HepG2 (cell line): Measurements from ENCODE around the gene NBPF3. TPM values are rescaled to one million over a fixed set of nuclear protein-coding genes. Genes with fewer than 3 reads are reported as not detected.

Experiments used
- BRD4 ChIP-seq: sonication (generic); formaldehyde crosslinking; IDR thresholded peaks from 2 replicates; pipeline ENCODE4 v1.4.0; 2020; ENCODE audit warnings: missing genetic modification reagents
- CAMTA2 ChIP-seq: sonication (generic); formaldehyde crosslinking; IDR thresholded peaks from 2 replicates; pipeline ENCODE4 v1.4.0; 2020; ENCODE audit warnings: mild to moderate bottlenecking, missing genetic modification reagents, borderline replicate concordance
- DBP ChIP-seq: sonication (generic); formaldehyde crosslinking; IDR thresholded peaks from 2 replicates; pipeline ENCODE4 v1.4.0; 2020; ENCODE audit warnings: missing genetic modification reagents; ENCODE audit errors: not compliant biosample characterization
- DMAP1 ChIP-seq: IDR thresholded peaks from 2 replicates; pipeline ENCODE4 v1.6.1; 2016
- E2F5 ChIP-seq: sonication (generic); formaldehyde crosslinking; conservative IDR thresholded peaks from 2 replicates; pipeline ENCODE4 v1.4.0; 2020; ENCODE audit warnings: missing genetic modification reagents
- KLF13 ChIP-seq: sonication (generic); formaldehyde crosslinking; IDR thresholded peaks from 2 replicates; pipeline ENCODE4 v1.4.0; 2020; ENCODE audit warnings: mild to moderate bottlenecking, missing genetic modification reagents
- MAFK ChIP-seq, 2 experiments: IDR thresholded peaks in 1 of 2; conservative IDR thresholded peaks in 1 of 2; 2 replicates each; pipeline ENCODE4 v1.6.1; 2011; ENCODE audit warnings: improper control_type of control experiment in 2 of 2, low read length in 2 of 2
- MAX ChIP-seq: IDR thresholded peaks from 2 replicates; pipeline ENCODE4 v1.6.1; 2012; ENCODE audit warnings: inconsistent platforms
- MIXL1 ChIP-seq: IDR thresholded peaks from 2 replicates; pipeline ENCODE4 v1.6.1; 2016
- NCOA2 ChIP-seq: sonication (generic); formaldehyde crosslinking; IDR thresholded peaks from 2 replicates; pipeline ENCODE4 v1.8.0; 2022; ENCODE audit warnings: inconsistent platforms
- NR0B2 ChIP-seq: sonication (generic); formaldehyde crosslinking; IDR thresholded peaks from 2 replicates; pipeline ENCODE4 v1.4.0; 2020; ENCODE audit warnings: mild to moderate bottlenecking, missing genetic modification reagents
- PATZ1 ChIP-seq: sonication (generic); formaldehyde crosslinking; IDR thresholded peaks from 2 replicates; pipeline ENCODE4 v1.4.0; 2020; ENCODE audit warnings: missing genetic modification reagents
- POLR2AphosphoS2 ChIP-seq: IDR thresholded peaks from 2 replicates; pipeline ENCODE4 v1.6.1; 2011; ENCODE audit warnings: low read depth, low read length, improper control_type of control experiment
- SIX4 ChIP-seq: sonication (generic); formaldehyde crosslinking; IDR thresholded peaks from 2 replicates; pipeline ENCODE4 v1.4.0; 2020; ENCODE audit warnings: missing genetic modification reagents
- SP1 ChIP-seq, 2 experiments: fragments of 450-650 bp in 1 of 2; sonication (generic) in 1 of 2; formaldehyde crosslinking in 1 of 2; IDR thresholded peaks; 2 replicates each; pipeline versions ENCODE4 v1.4.0 to v1.6.1; 2016 to 2020; ENCODE audit warnings: missing genetic modification reagents in 1 of 2
- TP53 ChIP-seq: sonication (generic); formaldehyde crosslinking; conservative IDR thresholded peaks from 2 replicates; pipeline ENCODE4 v1.4.0; 2020; ENCODE audit warnings: missing genetic modification reagents
- ZBTB39 ChIP-seq: sonication (generic); formaldehyde crosslinking; IDR thresholded peaks from 2 replicates; pipeline ENCODE4 v1.5.0; 2020; ENCODE audit warnings: missing genetic modification reagents
- ZNF274 ChIP-seq: sonication (generic); formaldehyde crosslinking; IDR thresholded peaks from 2 replicates; pipeline ENCODE4 v1.5.1; 2020; ENCODE audit warnings: mild to moderate bottlenecking, missing genetic modification reagents
- ZNF282 ChIP-seq: fragments of 450-650 bp; IDR thresholded peaks from 2 replicates; pipeline ENCODE4 v1.6.1; 2018; ENCODE audit not compliant: partially characterized antibody
- ZNF597 ChIP-seq: sonication (generic); formaldehyde crosslinking; IDR thresholded peaks from 2 replicates; pipeline ENCODE4 v1.5.0; 2020; ENCODE audit warnings: missing genetic modification reagents
- ZNF615 ChIP-seq: sonication (generic); formaldehyde crosslinking; IDR thresholded peaks from 2 replicates; pipeline ENCODE4 v1.5.0; 2020; ENCODE audit warnings: mild to moderate bottlenecking, missing genetic modification reagents, borderline replicate concordance
- ZNF629 ChIP-seq: sonication (generic); formaldehyde crosslinking; conservative IDR thresholded peaks from 2 replicates; pipeline ENCODE4 v1.5.0; 2020; ENCODE audit warnings: missing genetic modification reagents
- ZNF740 ChIP-seq: sonication (generic); formaldehyde crosslinking; IDR thresholded peaks from 2 replicates; pipeline ENCODE4 v1.4.0; 2020; ENCODE audit warnings: missing genetic modification reagents
- ZNF792 ChIP-seq: IDR thresholded peaks from 2 replicates; pipeline ENCODE4 v1.6.1; 2016
- polyA plus RNA-seq, 8 experiments: library from polyadenylated mRNA; depleted of rRNA in 3 of 8; stranded (reverse) in 7 of 8; unstranded in 1 of 8; fragments of >200 nt; fragmentation: Illumina TruSeq in 4 of 8; extraction: Trizol in 4 of 8; gene quantifications; 2 replicates each; pipeline versions ENCODE4 v1.2.1 to v1.2.3, GENCODE V29; 2011 to 2016; ENCODE audit warnings: low read depth in 4 of 8, missing spikeins in 1 of 8, mixed read lengths in 1 of 8; ENCODE audit not compliant: insufficient read depth in 1 of 8
- total RNA-seq, 5 experiments: library from RNA; depleted of rRNA; stranded (reverse); fragments of >200 nt; fragmentation: Illumina TruSeq; extraction: Trizol; gene quantifications; 2 replicates each; pipeline ENCODE4 v1.2.3, GENCODE V29; 2016; ENCODE audit warnings: low read depth in 1 of 5

The NBPF3 gene
- total and polyA plus RNA-seq, 2 of the 13 experiments (the other 11 are each of a cell fraction or from before 2014, with no cell fraction given): 3.5 to 4.9 TPM

GRCh38 chr1:21497466-21498061, 57.6 kb downstream of the NBPF3 start (continued):
- TF ChIP-seq E2F5 (no peak), CAMTA2 (CRISPR knock-in tag) (no peak), DBP (CRISPR knock-in tag) (no peak), MAFK (conservative IDR thresholded peaks at IDR 0.05 in 1 of 2, IDR thresholded peaks at IDR 0.05 in 1 of 2; ENCODE audit: low read length in 2 of 2) (peak; percentile 13 to 44; a peak in 2 of 4 replicates), ZNF615 (CRISPR knock-in tag) (no peak), SP1 (IDR thresholded peaks at IDR 0.05) (no peak), SP1 (CRISPR knock-in tag; IDR thresholded peaks at IDR 0.05) (no peak), MIXL1 (CRISPR knock-in tag) (no peak), ZNF792 (no peak), TP53 (no peak), ZNF597 (CRISPR knock-in tag) (no peak), POLR2AphosphoS2 (no peak), NCOA2 (CRISPR knock-in tag) (no peak), SIX4 (CRISPR knock-in tag) (no peak), NR0B2 (CRISPR knock-in tag) (no peak), DMAP1 (CRISPR knock-in tag) (no peak), ZNF740 (CRISPR knock-in tag) (no peak), ZNF282 (no peak), PATZ1 (CRISPR knock-in tag) (0 out of 2 replicates have a peak, but pooled peaks have one; percentile 19), ZBTB39 (CRISPR knock-in tag) (no peak), BRD4 (no peak), KLF13 (CRISPR knock-in tag) (no peak), ZNF274 (no peak), ZNF629 (CRISPR knock-in tag) (peak; percentile 67), MAX (no peak)
